Tibial nerve (tissue), 4 donors: ENCODE data around the gene NCOA7.

Experiments used
- EP300 ChIP-seq, 2 donors: sonication (generic); formaldehyde crosslinking; IDR thresholded peaks; one replicate each; pipeline ENCODE4 v1.6.1; 2017; ENCODE audit warnings: antibody characterized with exemption in 2 of 2, mild to moderate bottlenecking in 1 of 2
- POLR2A ChIP-seq, 2 donors: fragments of 450-650 bp; IDR thresholded peaks; one replicate each; pipeline ENCODE4 v1.6.1; 2017; ENCODE audit warnings: antibody characterized with exemption in 2 of 2, mild to moderate bottlenecking in 2 of 2, moderate library complexity in 2 of 2
- TF ChIP-seq, protein P1 (sequence below), 5 experiments: fragments of 200-600 bp in 3 of 5; fragments of 450-650 bp in 2 of 5; sonication (generic) in 3 of 5; IDR thresholded peaks; one replicate each; pipeline ENCODE4 v1.5.1; 2016 to 2019; ENCODE audit warnings: antibody characterized with exemption in 5 of 5, mild to moderate bottlenecking in 3 of 5, moderate library complexity in 2 of 5

DNA sequence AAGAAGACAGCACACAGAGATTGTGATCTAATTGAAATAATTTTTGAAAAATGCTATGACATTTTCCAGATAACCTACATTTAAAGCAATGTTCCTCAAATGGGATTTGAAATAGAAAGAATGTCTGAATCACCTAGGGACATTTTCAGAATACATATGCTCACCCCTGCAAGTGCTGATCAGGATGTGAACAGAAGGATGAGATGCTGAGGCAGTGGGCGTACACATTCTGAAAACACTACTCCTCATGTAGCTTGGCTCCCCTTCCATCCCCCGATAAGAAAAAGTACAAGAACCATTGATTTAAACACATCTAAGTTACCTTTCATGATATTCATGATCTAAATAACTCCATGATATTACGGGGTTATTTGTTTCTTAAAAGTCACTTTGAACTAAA lies 136.0 kb downstream of the NCOA7 start:
- TF ChIP-seq, protein P1, sequence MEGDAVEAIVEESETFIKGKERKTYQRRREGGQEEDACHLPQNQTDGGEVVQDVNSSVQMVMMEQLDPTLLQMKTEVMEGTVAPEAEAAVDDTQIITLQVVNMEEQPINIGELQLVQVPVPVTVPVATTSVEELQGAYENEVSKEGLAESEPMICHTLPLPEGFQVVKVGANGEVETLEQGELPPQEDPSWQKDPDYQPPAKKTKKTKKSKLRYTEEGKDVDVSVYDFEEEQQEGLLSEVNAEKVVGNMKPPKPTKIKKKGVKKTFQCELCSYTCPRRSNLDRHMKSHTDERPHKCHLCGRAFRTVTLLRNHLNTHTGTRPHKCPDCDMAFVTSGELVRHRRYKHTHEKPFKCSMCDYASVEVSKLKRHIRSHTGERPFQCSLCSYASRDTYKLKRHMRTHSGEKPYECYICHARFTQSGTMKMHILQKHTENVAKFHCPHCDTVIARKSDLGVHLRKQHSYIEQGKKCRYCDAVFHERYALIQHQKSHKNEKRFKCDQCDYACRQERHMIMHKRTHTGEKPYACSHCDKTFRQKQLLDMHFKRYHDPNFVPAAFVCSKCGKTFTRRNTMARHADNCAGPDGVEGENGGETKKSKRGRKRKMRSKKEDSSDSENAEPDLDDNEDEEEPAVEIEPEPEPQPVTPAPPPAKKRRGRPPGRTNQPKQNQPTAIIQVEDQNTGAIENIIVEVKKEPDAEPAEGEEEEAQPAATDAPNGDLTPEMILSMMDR (IDR thresholded peaks at IDR 0.05): no peak
- TF ChIP-seq POLR2A (IDR thresholded peaks at IDR 0.05): no peak
- TF ChIP-seq EP300 (IDR thresholded peaks at IDR 0.05): no peak
